Kidney epithelial cell (primary cell): ENCODE measurements around the gene CDC42BPG. TPM values are rescaled to one million over a fixed set of nuclear protein-coding genes. Genes with fewer than 3 reads are reported as not detected.
A peak's percentile ranks its signal among the peaks of the same experiment; 100 is the strongest.

Experiments used
- DNase-seq: peaks from one replicate; pipeline ENCODE4 v3.0.0-alpha.2; 2010; ENCODE audit warnings: low read depth
- H3K27me3 ChIP-seq: 2 replicates; pipeline ENCODE4 v1.6.0; 2011; ENCODE audit warnings: low read length; ENCODE audit not compliant: control insufficient read depth, insufficient read depth
- H3K36me3 ChIP-seq: 2 replicates; pipeline ENCODE4 v1.5.1; 2011; ENCODE audit warnings: low read length; ENCODE audit not compliant: control insufficient read depth, insufficient read depth
- H3K4me3 ChIP-seq: 2 replicates; pipeline ENCODE4 v1.5.1; 2011; ENCODE audit warnings: low read depth, mild to moderate bottlenecking, control low read depth, low read length
- CTCF ChIP-seq: IDR thresholded peaks from 2 replicates; pipeline ENCODE4 v1.5.1; 2011; ENCODE audit warnings: mild to moderate bottlenecking, moderate library complexity, low read length, control low read depth, inconsistent platforms; ENCODE audit not compliant: insufficient read depth, poor library complexity, severe bottlenecking
- total RNA-seq: library from RNA; depleted of rRNA; stranded (reverse); fragments of >200 nt; gene quantifications from 2 replicates; pipeline ENCODE4 v1.2.3, GENCODE V29; 2015

CDC42BPG gene
- total RNA-seq, 1 donor from 2014 or later, result 10.7 TPM

- TF ChIP-seq CTCF, result peak; percentile 45
- no peak overlapping the region for H3K4me3 ChIP-seq
- peaks cover 6% of the 10 kb centered on the region for H3K36me3 ChIP-seq
- DNase-seq, result no peak
- H3K27me3 ChIP-seq, result no peaks in the 10 kb centered on the region
Observed at GRCh38 chr11:64869571-64870175, 25.2 kb upstream of the CDC42BPG start.

- TF ChIP-seq CTCF, result no peak
- no peaks in the 10 kb centered on the region for H3K27me3 ChIP-seq
- peak; percentile 59 for DNase-seq
- H3K36me3 ChIP-seq, result peaks cover 6% of the 10 kb centered on the region
- H3K4me3 ChIP-seq, result no peak overlapping the region
Observed at GRCh38 chr11:64868904-64869570, 24.6 kb upstream of the CDC42BPG start.

- no peak for TF ChIP-seq CTCF
- Histone ChIP-seq H3K36me3 (peaks cover 6% of the 10 kb centered on the region), H3K27me3 (no peaks in the 10 kb centered on the region), H3K4me3 (no peak overlapping the region)
- DNase-seq, result no peak
Observed at GRCh38 chr11:64867748-64868462, 23.5 kb upstream of the CDC42BPG start.

GRCh38 chr11:64866173-64866491 lies 21.7 kb upstream of the CDC42BPG start:
- DNase-seq, result no peak
- H3K4me3 ChIP-seq, result no peak overlapping the region
- peaks cover 3% of the 10 kb centered on the region for H3K36me3 ChIP-seq
- no peaks in the 10 kb centered on the region for H3K27me3 ChIP-seq
- no peak for TF ChIP-seq CTCF

- DNase-seq, result no peak
- H3K36me3 ChIP-seq, result peaks cover 3% of the 10 kb centered on the region
Observed at GRCh38 chr11:64865286-64866172, 21.1 kb upstream of the CDC42BPG start.

More at GRCh38 chr11:64865286-64866172, 21.1 kb upstream of the CDC42BPG start:
- Histone ChIP-seq H3K27me3 (no peaks in the 10 kb centered on the region), H3K4me3 (no peak overlapping the region)
- no peak for TF ChIP-seq CTCF
